ENCODE measurements around the gene HLA-DMA. TPM values are rescaled to one million over a fixed set of nuclear protein-coding genes. Genes with fewer than 3 reads are reported as not detected.

HLA-DMA gene
- total and polyA plus RNA-seq, 2 of the 8 experiments (the other 6 are each of a cell fraction or from before 2014, with no cell fraction given) = 13.3 to 23.1 TPM

DNA sequence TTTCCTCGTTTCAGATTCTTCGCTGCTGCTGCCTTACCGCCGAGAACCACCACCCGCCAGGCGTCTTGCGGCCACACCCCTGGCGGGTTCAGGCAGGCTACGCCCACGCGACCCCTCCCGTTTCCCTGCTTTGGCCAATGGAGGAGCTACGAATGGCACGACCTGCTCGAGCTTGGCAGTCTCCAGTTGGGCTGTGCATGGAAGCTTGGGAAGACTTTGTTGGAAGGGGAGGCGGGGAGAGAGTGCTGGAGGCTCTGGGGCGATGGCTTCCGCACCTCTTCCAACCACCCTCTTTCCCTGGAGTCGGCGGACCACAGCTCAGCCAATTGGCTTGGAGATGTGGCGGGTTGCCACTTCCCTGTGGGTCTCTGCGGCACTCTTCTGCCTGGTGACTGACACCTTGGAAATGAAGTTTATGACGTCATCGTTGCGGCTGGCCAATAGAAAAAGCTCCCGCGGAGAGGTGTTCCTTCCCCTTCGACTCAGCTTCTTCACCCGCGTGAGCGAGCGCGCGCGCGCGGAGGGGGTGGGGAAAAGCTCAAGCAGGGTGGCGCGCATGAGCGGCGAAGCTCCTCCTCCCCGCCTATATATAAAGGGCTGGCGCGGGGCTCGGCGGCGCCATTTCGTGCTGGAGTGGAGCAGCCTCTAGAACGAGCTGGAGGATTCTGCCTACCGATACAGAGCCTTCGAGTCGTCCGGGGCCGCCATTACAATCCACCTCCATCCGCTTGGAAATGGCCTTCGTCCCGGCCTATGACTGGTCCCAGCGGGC lies 18.9 kb upstream of the HLA-DMA start (continued):
- peak in 1 of 2 experiments; percentile 42; a peak in 1 of 4 replicates for TF ChIP-seq SIN3A (conservative IDR thresholded peaks at IDR 0.05 in 1 of 2, IDR thresholded peaks at IDR 0.05 in 1 of 2; ENCODE audit: low read depth in 1 of 2, low read length in 2 of 2)
- peak; percentile 97 for TF ChIP-seq JUN (IDR thresholded peaks at IDR 0.05; ENCODE audit: low read depth, low read length)
- peak; percentile 96 for TF ChIP-seq POLR2AphosphoS5 (IDR thresholded peaks at IDR 0.05; ENCODE audit: low read depth, low read length)
- peak; percentile 83 for TF ChIP-seq CTBP2 (IDR thresholded peaks at IDR 0.05; ENCODE audit: borderline replicate concordance, insufficient read depth, insufficient read length, low read length)

Measured in H1 (cell line).